ENCODE measurements around the gene UROC1. TPM values are rescaled to one million over a fixed set of nuclear protein-coding genes. Genes with fewer than 3 reads are reported as not detected.

UROC1 gene
- total and polyA plus RNA-seq, 4 donors = 0.06 to 0.35 (median 0.29) TPM; not detected in 1

DNA sequence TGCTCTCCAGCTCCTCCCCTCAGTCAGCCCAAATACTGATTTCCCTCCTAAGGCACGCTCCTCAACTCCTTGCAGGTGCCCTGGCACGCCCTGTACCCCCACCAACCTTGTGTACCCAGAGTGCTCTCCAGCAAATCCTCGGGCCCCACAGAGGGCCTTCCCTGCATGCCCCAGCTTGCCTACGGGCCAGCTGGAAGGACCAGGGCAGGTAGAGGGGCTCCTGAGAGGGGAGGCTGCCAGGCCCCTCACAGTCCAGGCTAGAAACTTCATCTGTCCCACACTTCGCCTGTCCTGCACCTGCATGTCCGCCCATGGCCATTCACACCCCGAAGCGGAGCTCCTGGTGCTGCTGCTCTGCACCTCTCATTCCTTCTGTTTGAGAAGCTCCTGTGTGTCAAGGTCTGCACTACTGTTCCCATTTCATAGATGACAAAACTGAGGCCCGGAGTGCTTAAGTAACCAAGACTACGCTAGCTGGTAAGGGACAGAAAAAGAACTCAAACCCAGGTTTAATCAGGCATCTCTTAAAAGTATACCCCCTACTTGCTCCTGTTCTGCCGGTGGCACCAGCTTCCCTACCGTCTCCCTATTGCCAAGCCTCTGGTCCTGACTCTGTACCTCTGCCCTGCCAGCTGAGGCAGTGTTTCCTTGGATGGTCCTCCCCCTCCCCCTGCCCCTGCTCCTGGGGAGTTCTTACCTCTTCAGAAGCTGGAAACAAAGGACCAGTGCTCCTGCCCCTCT is 77.4 kb downstream of the UROC1 start:
- Histone ChIP-seq H3K9me3 (ENCODE audit: control insufficient read depth, insufficient read depth, low read length) (no peaks in the 10 kb centered on the region), H3K4me3 (ENCODE audit: low read depth, low read length) (no peak overlapping the region), H3K36me3 (ENCODE audit: control insufficient read depth, insufficient read depth, low read length) (peaks cover 61% of the 10 kb centered on the region), H3K27ac (ENCODE audit: low read depth, low read length) (no peak overlapping the region), H3K27me3 (ENCODE audit: control insufficient read depth, insufficient read depth, low read length) (no peaks in the 10 kb centered on the region), H3K4me1 (ENCODE audit: control insufficient read depth, insufficient read depth, low read length) (no peaks in the 10 kb centered on the region)
- DNase-seq (ENCODE audit: low read depth in 4 of 6, low spot score in 6 of 6) = no peak
- 88% methylated on average over 12 of the region's 12 CpGs for WGBS (ENCODE audit: insufficient coverage)

DNA sequence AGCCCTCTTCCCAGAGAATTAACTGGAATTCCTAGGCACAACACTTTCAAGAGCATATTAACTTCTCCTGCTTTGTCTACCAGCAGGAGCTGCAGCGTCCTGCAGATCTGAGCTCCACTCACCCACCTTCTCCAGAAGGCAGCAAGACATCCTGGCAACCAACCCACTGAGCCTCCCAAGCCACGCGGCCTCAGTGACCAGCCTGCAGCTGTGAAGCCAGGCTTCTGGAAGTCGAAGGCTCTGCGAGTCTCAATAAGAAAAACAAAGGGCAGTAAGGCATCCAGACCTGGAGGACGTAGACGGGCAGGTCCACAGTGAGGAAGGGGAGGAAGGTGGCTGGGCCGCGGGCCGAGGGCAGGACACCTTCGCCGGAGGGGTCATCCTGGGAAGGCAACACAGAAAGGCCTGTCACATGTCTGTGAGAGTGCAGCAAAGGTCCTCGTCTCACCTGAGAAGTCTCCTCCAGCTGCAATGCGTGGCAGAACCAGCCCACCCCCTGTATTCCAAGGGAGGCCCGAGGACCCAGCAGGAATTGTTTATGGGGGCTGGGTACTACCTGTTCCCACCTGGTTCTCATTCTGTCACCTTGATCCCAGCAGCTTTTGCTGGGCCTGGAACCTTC is 78.1 kb downstream of the UROC1 start:
- Histone ChIP-seq H3K4me3 (ENCODE audit: low read depth, low read length) (no peak overlapping the region), H3K27me3 (ENCODE audit: control insufficient read depth, insufficient read depth, low read length) (no peaks in the 10 kb centered on the region), H3K36me3 (ENCODE audit: control insufficient read depth, insufficient read depth, low read length) (peaks cover 68% of the 10 kb centered on the region), H3K4me1 (ENCODE audit: control insufficient read depth, insufficient read depth, low read length) (no peaks in the 10 kb centered on the region), H3K27ac (ENCODE audit: low read depth, low read length) (no peak overlapping the region), H3K9me3 (ENCODE audit: control insufficient read depth, insufficient read depth, low read length) (no peaks in the 10 kb centered on the region)
- no peak for DNase-seq (ENCODE audit: low read depth in 4 of 6, low spot score in 6 of 6)
- 86% methylated on average over 15 of the region's 15 CpGs for WGBS (ENCODE audit: insufficient coverage)

DNA sequence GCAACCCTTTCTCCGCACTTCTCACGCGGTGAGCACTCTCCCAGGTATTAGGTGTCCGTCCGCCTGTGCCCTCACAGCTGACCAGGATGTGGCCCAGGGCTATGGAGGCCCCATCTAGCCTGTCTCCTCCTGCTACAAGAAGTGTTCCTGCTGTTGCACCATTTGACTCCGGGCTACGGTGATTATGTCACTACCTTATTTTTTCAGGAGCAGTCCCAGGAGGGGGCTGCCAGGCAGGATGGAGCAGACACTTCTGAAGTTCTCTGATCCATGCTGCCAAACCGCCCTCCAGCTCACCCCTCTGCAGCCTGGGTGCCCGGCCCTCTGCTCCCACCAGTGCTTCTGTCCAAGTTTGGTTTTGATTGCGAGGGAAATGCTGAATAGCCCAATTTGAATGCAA is 78.8 kb downstream of the UROC1 start:
- Histone ChIP-seq H3K36me3 (ENCODE audit: control insufficient read depth, insufficient read depth, low read length) (peaks cover 75% of the 10 kb centered on the region), H3K4me3 (ENCODE audit: low read depth, low read length) (no peak overlapping the region), H3K4me1 (ENCODE audit: control insufficient read depth, insufficient read depth, low read length) (peaks cover 3% of the 10 kb centered on the region), H3K27ac (ENCODE audit: low read depth, low read length) (no peak overlapping the region), H3K9me3 (ENCODE audit: control insufficient read depth, insufficient read depth, low read length) (no peaks in the 10 kb centered on the region), H3K27me3 (ENCODE audit: control insufficient read depth, insufficient read depth, low read length) (no peaks in the 10 kb centered on the region)
- DNase-seq (ENCODE audit: low read depth in 4 of 6, low spot score in 6 of 6) = no peak
- 92% methylated on average over 7 of the region's 10 CpGs for WGBS (ENCODE audit: insufficient coverage)

DNA sequence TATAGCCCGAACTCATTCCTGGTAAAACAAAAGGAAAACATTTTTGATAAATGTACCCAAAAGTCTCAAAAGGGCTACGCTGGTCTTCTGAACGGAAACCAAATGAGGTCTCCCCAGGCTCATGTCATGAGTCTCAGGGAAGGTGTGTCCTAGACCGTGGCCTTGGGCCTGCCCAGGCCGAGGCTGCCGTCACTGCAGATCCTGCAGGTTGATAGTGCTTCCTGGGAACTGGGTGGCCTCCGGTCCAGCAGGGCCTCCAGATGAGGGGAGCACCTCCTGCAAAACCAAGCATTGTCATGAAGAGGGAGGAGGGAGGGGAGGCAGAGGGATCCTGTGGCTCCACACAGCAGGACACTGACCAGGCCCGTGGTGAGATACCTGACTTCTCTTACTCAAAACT is 79.4 kb downstream of the UROC1 start:
- H3K9me3 ChIP-seq (ENCODE audit: control insufficient read depth, insufficient read depth, low read length) = no peaks in the 10 kb centered on the region
- H3K4me3 ChIP-seq (ENCODE audit: low read depth, low read length) = no peak overlapping the region
- no peak overlapping the region for H3K27ac ChIP-seq (ENCODE audit: low read depth, low read length)
- H3K4me1 ChIP-seq (ENCODE audit: control insufficient read depth, insufficient read depth, low read length) = peaks cover 7% of the 10 kb centered on the region
- no peaks in the 10 kb centered on the region for H3K27me3 ChIP-seq (ENCODE audit: control insufficient read depth, insufficient read depth, low read length)
- WGBS (ENCODE audit: insufficient coverage) = 93% methylated on average over 7 of the region's 8 CpGs
- no peak for DNase-seq (ENCODE audit: low read depth in 4 of 6, low spot score in 6 of 6)
- peaks cover 79% of the 10 kb centered on the region for H3K36me3 ChIP-seq (ENCODE audit: control insufficient read depth, insufficient read depth, low read length)

DNA sequence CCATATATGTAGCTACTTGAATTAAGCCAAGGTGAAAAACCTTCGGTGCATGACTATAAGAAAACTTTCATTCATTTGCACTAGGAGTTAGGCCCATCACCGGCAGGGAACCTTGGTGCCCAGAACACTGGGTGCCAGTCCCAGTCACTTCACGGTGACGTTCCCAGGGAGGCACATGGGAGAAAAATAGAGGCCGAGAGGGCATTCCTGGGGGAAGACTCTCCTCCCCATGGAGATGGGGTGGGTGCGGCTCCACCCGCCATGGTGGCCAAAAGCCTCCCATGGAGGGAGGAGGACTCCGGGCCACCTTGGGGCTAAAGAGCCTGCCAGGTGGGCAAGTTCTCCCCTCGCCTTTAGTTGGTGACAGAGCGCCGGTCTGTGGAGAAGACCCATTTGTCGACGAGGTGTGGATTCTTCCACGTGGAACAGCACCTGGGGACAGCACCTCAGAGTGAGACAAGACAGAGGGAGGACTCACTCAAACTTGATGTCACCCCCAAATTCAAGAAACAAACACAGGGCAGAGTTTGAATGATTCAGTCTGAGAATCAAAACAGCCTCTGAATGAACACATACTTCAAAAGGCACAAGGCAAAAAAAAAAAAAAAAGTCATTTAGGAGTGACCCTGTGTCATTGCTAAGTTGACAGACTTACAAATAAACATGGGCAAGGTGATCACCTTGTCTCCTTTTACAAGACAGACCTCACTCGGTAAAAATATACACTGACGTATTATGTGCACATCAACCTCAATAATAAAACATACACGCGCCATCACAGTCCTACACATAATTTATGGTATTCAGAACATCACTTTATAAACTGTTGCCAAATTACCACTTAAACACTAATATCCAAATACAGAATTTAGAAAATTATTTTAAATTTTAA is 80.5 kb downstream of the UROC1 start:
- DNase-seq (ENCODE audit: low read depth in 4 of 6, low spot score in 6 of 6) = no peak
- no peak overlapping the region for H3K27ac ChIP-seq (ENCODE audit: low read depth, low read length)
- 94% methylated on average over 18 of the region's 18 CpGs for WGBS (ENCODE audit: insufficient coverage)
- H3K4me3 ChIP-seq (ENCODE audit: low read depth, low read length) = no peak overlapping the region
- H3K36me3 ChIP-seq (ENCODE audit: control insufficient read depth, insufficient read depth, low read length) = peaks cover 81% of the 10 kb centered on the region
- peaks cover 7% of the 10 kb centered on the region for H3K4me1 ChIP-seq (ENCODE audit: control insufficient read depth, insufficient read depth, low read length)
- no peaks in the 10 kb centered on the region for H3K27me3 ChIP-seq (ENCODE audit: control insufficient read depth, insufficient read depth, low read length)
- H3K9me3 ChIP-seq (ENCODE audit: control insufficient read depth, insufficient read depth, low read length) = no peaks in the 10 kb centered on the region

DNA sequence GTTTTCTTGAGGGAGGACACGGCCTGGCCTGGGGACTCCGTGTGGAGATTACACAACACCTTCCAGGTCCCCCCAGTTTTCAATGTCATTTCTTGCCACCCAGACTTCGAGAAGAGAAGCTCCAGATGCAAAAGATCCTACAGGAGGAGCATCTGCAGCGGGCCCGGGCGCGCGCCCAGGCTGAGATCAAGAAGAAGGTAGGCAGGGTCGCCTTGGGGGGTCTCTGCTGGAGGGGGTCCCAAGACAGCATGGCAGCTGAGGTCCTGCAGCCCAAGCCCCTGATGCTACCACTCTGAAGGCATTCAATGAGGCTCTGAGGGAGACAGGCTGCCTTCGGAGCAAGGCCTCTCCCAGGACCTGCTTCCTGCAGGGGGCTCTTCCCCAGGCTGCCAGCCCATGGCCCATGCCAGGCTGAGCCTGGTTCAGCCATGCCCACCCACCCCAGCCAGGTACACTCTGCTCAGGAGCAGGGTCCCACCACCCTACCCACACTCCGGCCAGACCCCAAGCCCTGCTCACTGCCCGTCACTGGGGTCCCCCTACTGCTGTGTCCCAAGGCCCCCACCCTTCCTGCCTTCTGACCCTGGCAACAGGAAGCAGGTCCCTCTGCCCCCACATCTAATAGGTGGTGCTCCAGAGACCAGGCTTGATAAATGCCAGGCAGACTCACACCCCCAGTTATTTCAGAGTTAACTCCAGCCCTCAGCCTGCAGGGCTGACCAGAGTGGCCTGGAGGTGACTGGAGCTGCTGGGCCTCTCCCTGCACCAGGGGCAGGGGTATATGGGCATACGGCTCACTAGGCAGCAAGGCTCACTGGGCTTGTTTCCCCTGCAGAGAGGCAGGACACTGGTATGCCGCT is 81.9 kb downstream of the UROC1 start:
- peaks cover 70% of the 10 kb centered on the region for H3K36me3 ChIP-seq (ENCODE audit: control insufficient read depth, insufficient read depth, low read length)
- H3K4me3 ChIP-seq (ENCODE audit: low read depth, low read length) = no peak overlapping the region
- H3K9me3 ChIP-seq (ENCODE audit: control insufficient read depth, insufficient read depth, low read length) = peaks cover 6% of the 10 kb centered on the region
- H3K27me3 ChIP-seq (ENCODE audit: control insufficient read depth, insufficient read depth, low read length) = no peaks in the 10 kb centered on the region
- no peak overlapping the region for H3K27ac ChIP-seq (ENCODE audit: low read depth, low read length)
- 97% methylated on average over 9 of the region's 14 CpGs for WGBS (ENCODE audit: insufficient coverage)
- no peak for DNase-seq (ENCODE audit: low read depth in 4 of 6, low spot score in 6 of 6)
- H3K4me1 ChIP-seq (ENCODE audit: control insufficient read depth, insufficient read depth, low read length) = peaks cover 7% of the 10 kb centered on the region

DNA sequence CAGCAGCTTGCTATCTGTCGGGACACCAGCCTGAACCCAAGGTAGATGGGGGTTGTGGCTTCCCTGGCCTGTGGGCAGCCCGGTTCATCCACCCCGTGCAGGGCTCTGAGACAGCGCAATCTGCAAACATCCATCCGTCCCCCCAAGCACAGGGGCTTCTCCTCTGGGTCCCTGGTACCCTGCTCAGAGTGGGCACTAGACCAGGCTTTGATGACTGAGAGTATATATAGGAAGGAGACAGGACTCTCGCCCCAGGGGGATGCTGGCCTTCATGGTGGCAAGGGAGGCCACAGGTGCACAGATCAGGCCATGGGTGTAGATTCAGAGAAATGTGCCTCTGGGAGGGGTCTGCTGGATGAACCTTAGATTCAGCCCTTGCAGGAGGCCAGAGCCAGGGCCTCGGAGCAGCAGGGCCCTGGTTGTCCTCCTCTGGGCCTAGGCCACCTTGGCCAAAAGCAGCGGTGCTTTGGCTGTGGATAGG is 82.6 kb downstream of the UROC1 start:
- no peaks in the 10 kb centered on the region for H3K27me3 ChIP-seq (ENCODE audit: control insufficient read depth, insufficient read depth, low read length)
- peaks cover 64% of the 10 kb centered on the region for H3K36me3 ChIP-seq (ENCODE audit: control insufficient read depth, insufficient read depth, low read length)
- no peak overlapping the region for H3K27ac ChIP-seq (ENCODE audit: low read depth, low read length)
- no peak overlapping the region for H3K4me3 ChIP-seq (ENCODE audit: low read depth, low read length)
- peaks cover 7% of the 10 kb centered on the region for H3K4me1 ChIP-seq (ENCODE audit: control insufficient read depth, insufficient read depth, low read length)
- 87% methylated on average over 5 of the region's 8 CpGs for WGBS (ENCODE audit: insufficient coverage)
- no peak for DNase-seq (ENCODE audit: low read depth in 4 of 6, low spot score in 6 of 6)
- peaks cover 6% of the 10 kb centered on the region for H3K9me3 ChIP-seq (ENCODE audit: control insufficient read depth, insufficient read depth, low read length)

DNA sequence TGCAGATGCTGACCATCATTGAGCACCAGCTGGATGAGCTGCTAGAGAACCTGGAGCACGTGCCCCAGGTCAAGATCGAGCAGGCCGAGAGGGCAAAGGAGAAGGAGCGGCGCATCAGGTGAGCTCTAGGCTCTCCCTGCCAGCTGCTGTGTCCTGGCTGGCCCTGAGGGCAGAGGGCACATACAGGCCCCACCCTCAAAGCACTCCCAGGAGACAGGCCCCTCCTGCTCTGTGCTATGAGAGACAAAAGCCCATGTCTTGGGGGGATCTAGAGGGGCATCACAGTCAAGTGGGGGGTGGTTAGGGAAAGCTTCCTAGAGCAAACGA is 83.3 kb downstream of the UROC1 start:
- Histone ChIP-seq H3K4me1 (ENCODE audit: control insufficient read depth, insufficient read depth, low read length) (peaks cover 7% of the 10 kb centered on the region), H3K36me3 (ENCODE audit: control insufficient read depth, insufficient read depth, low read length) (peaks cover 56% of the 10 kb centered on the region), H3K4me3 (ENCODE audit: low read depth, low read length) (no peak overlapping the region), H3K27me3 (ENCODE audit: control insufficient read depth, insufficient read depth, low read length) (no peaks in the 10 kb centered on the region), H3K9me3 (ENCODE audit: control insufficient read depth, insufficient read depth, low read length) (peaks cover 6% of the 10 kb centered on the region), H3K27ac (ENCODE audit: low read depth, low read length) (no peak overlapping the region)
- WGBS (ENCODE audit: insufficient coverage) = 100% methylated on average over 4 of the region's 6 CpGs
- no peak for DNase-seq (ENCODE audit: low read depth in 4 of 6, low spot score in 6 of 6)

Data from spinal cord (tissue), 10 donors.